NB4 (cell line): ENCODE results near the gene PKP1.

Experiments
- DNase-seq: peaks from one replicate; pipeline ENCODE4 v3.0.0; 2010; ENCODE audit warnings: low read depth
- H3K4me3 ChIP-seq: one replicate; pipeline ENCODE4 v1.5.1; 2011; ENCODE audit warnings: mild to moderate bottlenecking, low read depth, low read length, moderate library complexity
- MYC ChIP-seq: IDR thresholded peaks from 2 replicates; pipeline ENCODE4 v1.6.1; 2011; ENCODE audit warnings: low read depth, low read length
- POLR2A ChIP-seq: IDR thresholded peaks from 2 replicates; pipeline ENCODE4 v1.6.1; 2011; ENCODE audit warnings: mild to moderate bottlenecking; ENCODE audit not compliant: insufficient read length; ENCODE audit errors: extremely low read depth
- TF ChIP-seq, protein P1 (sequence below): IDR thresholded peaks from one replicate; pipeline ENCODE4 v1.5.1; 2012; ENCODE audit warnings: low read depth, low read length
- TF ChIP-seq, protein P2 (sequence below): IDR thresholded peaks from 2 replicates; pipeline ENCODE4 v1.6.1; 2011; ENCODE audit warnings: low read depth, low read length

The PKP1 gene

DNA sequence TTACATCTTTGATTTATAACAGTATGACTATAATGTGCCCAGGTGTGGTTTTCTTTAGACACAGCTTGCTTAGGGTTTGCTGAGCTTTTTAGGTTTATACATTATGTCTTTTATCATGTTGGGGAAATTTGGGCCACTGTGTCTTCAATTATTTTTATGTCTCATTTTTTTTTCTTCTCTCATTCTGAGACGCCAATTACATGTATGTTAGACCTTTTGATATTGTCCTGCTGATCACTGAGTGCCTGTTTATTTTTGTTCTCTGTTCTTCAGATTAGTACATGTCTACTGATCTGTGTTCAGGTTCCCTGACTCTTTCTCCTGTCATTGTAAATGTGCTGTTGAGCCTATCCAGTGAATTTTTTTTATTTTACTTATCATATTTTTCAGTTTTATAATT lies 58.1 kb downstream of the PKP1 start:
- TF ChIP-seq, protein P1, sequence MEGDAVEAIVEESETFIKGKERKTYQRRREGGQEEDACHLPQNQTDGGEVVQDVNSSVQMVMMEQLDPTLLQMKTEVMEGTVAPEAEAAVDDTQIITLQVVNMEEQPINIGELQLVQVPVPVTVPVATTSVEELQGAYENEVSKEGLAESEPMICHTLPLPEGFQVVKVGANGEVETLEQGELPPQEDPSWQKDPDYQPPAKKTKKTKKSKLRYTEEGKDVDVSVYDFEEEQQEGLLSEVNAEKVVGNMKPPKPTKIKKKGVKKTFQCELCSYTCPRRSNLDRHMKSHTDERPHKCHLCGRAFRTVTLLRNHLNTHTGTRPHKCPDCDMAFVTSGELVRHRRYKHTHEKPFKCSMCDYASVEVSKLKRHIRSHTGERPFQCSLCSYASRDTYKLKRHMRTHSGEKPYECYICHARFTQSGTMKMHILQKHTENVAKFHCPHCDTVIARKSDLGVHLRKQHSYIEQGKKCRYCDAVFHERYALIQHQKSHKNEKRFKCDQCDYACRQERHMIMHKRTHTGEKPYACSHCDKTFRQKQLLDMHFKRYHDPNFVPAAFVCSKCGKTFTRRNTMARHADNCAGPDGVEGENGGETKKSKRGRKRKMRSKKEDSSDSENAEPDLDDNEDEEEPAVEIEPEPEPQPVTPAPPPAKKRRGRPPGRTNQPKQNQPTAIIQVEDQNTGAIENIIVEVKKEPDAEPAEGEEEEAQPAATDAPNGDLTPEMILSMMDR: no peak
- TF ChIP-seq POLR2A (no peak), MYC (no peak)
- TF ChIP-seq, protein P2, sequence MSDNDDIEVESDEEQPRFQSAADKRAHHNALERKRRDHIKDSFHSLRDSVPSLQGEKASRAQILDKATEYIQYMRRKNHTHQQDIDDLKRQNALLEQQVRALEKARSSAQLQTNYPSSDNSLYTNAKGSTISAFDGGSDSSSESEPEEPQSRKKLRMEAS: no peak
- DNase-seq: no peak
- no peak overlapping the region for H3K4me3 ChIP-seq

DNA sequence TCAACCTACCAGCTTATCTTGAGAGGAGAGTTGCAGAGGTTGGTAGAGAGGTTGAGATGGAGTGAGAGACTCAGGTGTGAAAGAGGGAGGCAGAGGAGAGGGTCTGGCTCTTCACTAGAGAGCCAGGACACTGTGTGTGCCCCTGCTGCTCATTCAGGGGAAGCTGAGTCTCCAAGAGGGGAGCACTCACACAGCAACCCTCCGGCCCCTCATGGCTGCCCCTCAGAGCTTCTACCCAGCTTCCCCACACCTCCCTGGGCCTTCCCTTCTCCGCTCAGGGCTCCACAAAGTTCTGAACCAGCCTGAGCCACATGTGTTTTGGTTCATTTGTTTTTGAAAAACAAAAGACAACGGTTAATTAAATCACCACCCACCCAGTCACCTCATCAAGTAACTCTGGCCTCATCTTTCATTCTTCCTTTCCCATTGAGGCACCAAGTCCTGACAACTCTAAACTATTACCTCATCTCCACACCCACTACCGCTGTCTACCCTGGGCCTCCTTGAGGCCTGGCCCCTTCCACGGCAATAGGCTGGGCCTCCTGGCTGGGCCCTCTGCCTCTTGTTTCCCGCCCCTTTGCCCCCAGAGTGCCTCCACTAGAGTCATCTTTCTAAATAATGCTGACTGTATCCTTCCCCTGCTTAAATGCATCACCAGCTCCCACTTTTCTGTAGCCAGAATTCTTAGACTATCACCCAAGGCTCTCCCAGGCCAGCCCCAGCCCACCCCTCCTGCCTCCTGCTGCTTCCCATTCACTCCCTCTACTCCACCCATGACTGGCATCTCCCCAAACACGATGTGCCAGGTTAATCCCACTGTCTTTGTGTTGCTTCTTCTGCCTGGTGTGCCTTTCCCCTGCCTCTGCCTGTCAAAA lies 61.1 kb downstream of the PKP1 start:
- DNase-seq: no peak
- TF ChIP-seq POLR2A (no peak), MYC (no peak)
- TF ChIP-seq, protein P1: no peak
- TF ChIP-seq, protein P2: no peak
- no peak overlapping the region for H3K4me3 ChIP-seq

DNA sequence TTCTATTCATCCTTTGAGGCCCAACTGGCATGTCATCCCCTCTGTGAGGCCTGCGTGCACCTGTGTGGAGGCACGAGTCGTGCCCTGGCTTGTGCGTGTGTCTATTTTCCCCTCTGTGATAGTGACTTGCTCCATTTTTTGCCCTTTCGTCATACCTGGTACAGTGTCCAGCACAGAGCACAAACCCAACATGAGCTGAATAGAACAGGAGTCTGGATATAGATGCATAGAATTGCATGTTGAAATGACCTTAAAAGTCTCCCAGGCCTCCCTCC lies 61.7 kb downstream of the PKP1 start:
- DNase-seq: no peak
- TF ChIP-seq, protein P1: no peak
- TF ChIP-seq, protein P2: no peak
- TF ChIP-seq MYC: no peak
- TF ChIP-seq POLR2A: no peak
- H3K4me3 ChIP-seq: no peak overlapping the region

DNA sequence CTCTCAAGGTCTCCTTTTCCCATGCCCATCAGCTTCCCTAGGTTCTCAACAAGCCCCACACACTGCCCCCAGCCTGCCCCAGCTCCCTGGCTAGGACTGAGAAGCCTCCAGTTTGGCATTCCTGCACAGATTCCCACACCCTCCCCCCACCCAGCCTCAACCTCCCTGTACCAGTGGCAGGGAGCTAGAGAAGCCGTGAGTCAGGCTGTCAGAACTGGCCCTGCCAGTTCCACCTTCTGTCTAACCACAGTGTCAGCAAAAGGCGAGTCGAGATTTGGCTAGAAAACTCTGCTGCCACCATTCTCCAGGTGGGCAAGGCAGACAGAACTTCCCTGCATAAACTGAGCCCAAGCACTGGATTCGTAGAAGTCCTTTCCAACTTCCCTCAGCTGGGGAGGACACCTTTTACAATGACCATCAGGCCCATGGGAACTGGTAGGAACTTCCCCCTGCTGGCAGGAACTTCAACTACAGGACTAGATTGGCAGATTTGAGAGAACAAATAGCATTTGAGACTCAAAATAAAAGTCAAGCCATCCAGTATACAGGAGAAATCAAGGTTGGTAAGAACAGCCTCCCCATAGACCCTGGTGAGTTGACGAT lies 63.1 kb downstream of the PKP1 start:
- TF ChIP-seq, protein P1: peak; percentile 64
- TF ChIP-seq POLR2A: no peak
- TF ChIP-seq, protein P2: no peak
- DNase-seq: peak; percentile 48
- H3K4me3 ChIP-seq: no peak overlapping the region

DNA sequence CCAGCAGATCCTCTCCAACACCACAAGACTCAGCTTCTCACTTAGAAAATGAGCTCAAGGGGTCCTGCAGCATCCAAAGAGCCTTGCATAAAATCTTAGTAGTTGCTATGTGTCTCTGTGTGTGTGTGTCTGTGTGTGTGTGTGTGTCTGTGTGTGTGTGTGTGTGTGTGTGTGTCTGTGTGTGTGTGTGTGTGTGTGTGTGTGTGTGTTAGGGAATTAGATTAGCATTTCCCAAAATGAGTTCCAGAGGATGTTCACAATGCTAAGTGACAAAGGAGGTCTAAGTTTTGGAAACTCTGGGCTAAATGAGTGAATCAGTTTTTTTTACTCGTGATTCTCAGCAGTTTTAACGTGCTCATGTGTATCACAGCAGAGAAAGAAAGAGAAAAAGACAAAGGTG lies 63.7 kb downstream of the PKP1 start:
- no peak overlapping the region for H3K4me3 ChIP-seq
- TF ChIP-seq, protein P2: no peak
- no peak for TF ChIP-seq POLR2A
- DNase-seq: no peak

DNA sequence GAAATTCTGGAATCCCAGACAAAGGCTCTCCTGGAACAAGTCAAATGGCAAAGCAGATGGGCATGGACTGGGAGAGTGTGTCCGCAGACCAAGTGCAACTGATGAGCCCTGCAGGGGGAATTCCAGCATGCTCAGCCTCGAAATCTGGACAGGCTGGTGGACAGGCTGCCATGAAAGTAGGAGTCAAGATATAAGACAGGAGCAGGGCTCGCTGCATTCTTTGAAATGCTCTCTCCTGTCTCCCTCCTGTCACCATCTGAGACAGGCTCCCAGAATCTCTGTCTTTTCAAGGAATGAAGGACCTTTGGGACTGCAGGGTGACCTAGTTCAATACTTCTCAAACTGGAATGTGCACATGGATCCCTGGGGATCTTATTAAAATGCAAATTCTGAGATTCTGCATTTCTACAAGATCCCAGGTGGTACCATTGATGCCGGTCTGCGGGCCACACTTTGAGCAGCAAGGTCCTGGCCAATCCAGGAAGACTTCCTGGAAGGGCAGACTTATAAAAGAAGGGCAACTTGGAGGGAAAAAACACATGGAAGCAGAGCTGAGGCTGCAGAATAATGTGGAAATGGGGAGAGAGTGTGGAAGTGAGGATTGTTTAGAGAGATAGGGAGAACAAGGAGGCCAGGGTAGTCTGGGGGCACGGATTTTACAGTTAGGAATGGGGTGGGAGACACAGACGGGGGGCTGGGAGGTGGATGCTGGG lies 64.3 kb downstream of the PKP1 start:
- TF ChIP-seq, protein P1: no peak
- no peak for TF ChIP-seq POLR2A
- no peak overlapping the region for H3K4me3 ChIP-seq
- DNase-seq: no peak
